Measurements from ENCODE around the gene HLA-F.

Gene HLA-F

DNA sequence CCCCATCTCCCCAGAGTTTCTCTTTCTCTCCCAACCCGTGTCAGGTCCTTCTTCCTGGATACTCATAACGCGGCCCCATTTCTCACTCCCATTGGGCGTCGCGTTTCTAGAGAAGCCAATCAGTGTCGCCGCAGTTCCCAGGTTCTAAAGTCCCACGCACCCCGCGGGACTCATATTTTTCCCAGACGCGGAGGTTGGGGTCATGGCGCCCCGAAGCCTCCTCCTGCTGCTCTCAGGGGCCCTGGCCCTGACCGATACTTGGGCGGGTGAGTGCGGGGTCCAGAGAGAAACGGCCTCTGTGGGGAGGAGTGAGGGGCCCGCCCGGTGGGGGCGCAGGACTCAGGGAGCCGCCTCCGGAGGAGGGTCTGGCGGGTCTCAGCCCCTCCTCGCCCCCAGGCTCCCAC lies at the start of gene HLA-F:
HLA-F (plus strand) TSS at position 173 of the 404 bp plus-strand sequence; CDS start at position 203, 30 bp downstream.
- peak; percentile 91 for DNase-seq (ENCODE audit: low spot score)

DNA sequence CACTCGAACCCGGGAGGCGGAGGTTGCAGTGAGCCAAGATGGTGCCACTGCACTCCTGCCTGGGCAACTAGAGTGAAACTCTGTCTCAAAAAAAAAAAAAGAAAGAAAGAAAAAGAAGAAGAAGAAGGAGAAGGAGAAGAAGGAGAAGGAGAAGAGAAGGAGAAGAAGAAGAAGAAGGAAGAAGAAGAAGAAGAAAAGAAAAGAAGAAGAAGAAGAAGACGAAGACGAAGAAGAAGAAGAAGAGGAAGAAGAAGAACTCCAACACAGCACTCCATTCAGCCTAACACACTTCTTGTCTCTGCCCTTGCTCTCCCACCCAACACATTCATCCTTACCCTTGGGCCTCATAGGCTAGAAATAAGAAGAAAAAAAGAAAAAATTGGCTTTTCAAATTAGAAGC lies 49.2 kb upstream of the HLA-F start:
- no peak for DNase-seq (ENCODE audit: low spot score)

DNA sequence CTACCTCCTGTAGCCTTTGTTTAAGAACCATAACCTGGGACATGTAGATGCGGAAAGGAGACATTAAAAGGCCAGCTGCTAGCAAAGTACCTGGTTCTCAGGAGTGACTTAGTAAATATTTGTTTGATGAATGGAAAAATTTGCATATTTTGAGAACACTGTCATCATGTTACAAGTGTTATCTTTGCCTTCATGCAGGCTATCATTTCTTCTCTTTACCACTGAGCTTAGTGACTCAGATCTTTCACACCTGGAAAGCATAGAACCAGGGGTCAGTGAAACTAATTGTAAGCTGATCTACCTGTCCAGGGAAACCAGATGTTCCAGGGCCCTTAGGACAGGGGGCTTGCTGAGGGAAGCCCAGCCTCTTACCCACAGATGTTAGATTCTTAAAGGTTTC lies 47.7 kb upstream of the HLA-F start:
- DNase-seq (ENCODE audit: low spot score), result no peak

DNA sequence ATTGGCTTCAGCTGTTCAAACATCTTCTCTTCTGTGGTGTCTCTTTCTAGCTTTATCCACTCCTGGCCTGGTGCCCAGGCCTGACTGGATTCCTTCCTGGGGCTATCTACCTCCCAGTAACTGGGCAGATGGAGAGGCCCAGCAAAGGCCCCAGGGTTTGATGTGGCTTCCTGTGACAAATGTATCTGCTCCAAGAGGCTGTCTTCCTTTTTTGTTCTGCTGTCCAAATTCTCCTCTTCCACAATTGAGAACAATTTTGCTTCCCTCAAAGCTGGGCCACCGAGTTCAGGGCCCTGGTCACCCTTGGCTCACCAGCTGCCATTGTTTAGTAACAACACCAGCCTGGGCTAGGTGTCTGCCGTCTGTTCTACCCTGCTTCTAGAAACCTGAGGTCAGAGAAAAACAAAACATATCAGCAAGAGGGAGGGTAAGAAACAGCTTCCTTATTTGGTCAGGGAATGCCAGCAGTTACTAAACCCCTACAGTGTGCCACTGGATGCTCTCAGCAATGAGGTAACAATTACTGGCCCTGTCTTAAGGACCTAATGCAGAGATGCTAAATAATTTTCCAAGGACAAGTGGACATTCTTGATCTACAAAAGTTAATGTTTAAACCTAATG lies 46.1 kb upstream of the HLA-F start:
- DNase-seq (ENCODE audit: low spot score), result no peak

DNA sequence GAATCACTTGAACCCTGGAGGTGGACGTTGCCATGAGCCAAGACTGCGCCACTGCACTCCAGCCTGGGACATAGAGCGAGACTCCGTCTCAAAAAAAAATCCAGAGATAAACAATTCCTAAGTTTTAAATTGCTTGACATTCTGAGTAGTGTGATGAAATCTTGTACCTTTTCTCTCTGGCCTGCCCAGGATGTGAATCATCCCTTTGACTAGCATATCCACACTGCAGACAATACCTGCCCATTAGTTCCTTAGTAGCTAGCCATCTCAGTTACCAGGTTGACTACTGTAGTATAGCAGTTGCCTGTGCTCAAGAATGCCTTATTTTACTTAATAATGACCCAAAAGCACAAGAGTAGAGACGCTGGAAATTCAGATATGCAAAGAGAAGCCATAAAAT lies 45.1 kb upstream of the HLA-F start:
- no peak for DNase-seq (ENCODE audit: low spot score)

DNA sequence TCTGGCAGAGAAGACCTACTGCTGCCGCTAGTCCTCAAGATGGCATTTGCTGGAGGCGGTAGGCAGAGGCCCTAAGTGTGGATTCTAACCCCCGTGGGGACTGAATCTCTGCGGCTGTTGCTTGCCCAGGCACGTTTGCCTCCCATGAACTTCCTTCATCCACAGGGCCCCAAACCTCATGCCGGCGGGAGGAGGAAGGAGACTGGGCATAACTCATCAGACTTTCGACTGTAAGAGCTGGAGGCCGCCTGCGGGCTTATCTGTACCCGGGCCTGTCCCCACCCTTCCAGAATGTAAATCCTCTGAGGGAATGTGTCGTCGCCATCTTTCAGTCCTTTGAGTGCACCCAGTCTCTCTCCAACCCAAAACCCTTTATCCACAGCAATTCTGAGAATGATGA lies 43.3 kb upstream of the HLA-F start:
- DNase-seq (ENCODE audit: low spot score), result no peak

DNA sequence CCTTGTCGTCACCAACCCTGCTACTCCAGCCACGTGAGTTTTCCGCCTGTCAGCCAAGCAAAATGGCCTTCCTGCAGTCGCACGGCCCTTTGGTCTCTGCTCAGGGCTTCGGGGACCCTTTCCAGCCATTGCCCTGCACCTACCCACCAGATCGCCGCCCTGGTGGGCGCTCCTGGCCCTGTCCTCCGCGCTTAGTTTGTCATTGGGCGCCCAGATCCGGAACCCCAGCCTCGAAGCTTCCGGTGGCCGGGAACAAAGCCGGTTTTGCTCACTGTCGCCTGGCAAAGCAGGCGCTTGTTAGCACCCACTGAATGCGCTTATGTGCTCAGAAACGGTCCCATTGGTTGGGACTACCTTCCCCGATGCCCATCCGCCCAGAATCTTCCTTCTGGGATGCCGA lies 42.8 kb upstream of the HLA-F start:
- DNase-seq (ENCODE audit: low spot score), result no peak

DNA sequence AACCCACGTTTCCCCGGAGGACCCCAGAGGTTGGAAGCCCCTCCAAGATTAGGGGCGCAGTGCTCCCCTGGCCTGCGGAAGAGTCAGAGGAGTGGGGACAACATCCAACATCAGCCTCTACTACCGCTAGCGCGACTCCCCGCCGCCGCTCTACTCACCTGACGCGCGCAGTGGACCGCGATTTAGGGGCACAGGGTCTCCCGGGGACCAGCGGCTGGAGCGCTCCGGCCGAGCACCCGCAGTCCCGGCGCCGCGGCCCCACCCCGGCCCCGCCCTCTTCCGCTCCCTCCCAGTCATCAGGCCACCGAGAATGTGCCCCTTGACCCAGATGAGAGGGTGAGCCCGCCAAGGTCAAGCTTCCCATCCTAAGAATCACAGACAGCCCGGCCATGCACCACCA lies 42.3 kb upstream of the HLA-F start, which contains the start of gene ZFP57:
ZFP57 (minus strand) TSS at position 249 of the 400 bp plus-strand sequence. CDS start 4,149 bp downstream, outside the sequence.
- no peak for DNase-seq (ENCODE audit: low spot score)

DNA sequence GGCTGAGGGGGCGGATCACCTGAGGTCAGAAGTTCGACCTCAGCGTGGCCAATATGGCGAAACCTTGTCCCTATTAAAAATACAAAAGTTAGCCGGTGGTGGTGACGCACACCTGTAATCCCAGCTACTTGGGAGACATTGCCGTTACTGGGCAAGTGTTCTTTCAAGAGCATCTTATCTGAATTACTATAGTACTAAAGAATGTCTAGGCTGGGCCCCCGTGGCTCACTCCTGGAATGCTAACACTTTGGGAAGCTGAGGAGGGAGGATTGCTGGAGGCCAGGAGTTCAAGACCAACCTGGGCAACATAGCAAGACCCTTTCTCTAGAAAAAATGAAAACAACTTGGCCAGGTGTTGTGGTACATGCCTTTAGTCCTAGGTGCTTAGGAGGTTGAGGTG lies 41.4 kb upstream of the HLA-F start:
- no peak for DNase-seq (ENCODE audit: low spot score)

DNA sequence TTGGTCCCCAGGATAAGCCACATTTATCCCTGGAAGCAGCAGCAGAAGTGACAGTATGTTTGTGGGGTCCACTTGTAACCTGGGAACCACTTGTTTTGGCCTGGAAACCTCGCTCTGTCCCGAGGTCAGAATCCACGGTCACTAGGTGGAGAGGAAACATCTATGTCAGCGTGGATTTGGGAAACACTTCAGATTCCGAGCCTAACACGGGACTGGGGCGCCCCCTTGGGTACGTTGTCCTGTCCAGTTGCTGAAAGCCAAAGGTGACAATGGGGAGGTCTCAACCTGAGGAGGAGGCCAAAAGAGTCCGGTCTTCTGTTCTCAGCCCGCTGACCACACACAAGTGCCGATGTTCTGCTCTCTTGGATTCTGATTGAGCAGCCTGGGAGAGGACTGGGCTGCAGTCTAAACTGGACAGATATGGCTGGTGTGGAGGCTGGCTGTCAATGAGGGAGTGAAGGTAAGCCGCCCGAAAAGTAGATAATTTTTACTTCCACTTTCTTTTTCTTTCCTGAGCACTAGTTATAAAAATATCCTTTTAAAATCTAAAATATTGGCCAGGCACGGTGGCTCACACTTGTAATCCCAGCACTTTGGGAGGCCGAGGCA lies 37.4 kb upstream of the HLA-F start:
- DNase-seq (ENCODE audit: low spot score), result no peak

DNA sequence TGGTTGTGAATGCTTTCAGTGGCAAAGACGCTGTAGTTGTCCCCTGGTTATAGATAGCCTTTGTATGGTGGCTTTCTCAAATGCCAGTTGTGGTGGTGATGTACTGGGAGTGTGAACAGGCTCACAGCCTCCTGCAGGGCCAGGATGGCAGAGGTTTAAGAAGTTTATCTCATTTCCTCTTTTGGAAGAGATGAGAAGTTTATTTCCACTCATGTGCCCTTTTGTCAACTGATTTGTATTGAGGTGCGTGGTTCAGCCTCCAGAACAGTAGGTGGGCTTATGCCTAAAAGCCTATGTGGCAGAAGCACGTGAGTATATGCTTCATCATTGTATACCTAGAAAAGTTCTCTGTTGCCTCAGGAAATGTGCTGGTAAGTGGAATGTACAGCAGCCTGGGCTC lies 28.6 kb upstream of the HLA-F start:
- no peak for DNase-seq (ENCODE audit: low spot score)

DNA sequence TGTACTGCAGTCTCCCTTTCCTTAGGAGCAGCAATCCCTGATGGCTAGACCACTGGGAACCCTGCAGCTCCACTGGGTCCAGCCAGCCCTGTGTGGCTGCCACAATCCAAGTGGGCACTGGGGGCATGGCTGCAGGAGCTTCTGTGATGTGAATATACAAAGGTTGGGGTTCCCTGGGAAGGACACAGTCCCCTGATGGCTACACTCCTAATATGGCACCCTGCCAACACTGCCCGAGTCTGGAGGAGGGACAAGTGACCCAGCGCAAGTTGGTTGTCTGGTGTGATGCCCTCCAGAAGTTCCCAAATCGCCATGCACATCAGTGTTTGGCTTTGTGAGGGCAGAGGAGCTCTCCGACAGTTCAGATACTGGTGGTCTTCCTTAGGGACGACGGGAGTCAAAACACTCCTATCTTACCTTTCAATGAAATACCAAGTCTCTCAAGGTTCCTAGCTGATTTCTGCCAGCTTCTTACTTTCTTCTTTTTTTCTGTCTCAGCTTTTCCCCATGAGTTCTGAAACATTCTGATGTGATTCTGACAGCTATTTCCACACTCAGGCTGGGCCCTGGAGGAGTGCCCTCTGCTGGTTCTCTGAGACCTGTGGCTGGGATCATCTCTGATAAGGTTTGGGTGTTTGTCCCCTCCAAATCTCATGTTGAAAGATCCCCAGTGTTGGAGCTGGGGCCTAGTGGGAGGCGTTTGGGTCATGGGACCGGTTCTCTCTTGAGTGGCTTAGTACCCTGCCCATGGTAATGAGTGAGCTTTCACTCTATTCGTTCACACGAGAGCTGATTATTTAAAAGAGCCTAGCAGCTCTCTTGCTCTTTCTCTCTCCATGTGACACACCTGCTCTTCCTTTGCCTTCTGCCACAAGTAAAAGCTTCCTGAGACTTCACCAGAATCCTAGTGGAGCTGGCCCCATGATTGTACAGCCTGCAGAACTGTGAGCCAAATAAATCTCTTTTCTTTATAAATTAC lies 26.8 kb upstream of the HLA-F start:
- DNase-seq (ENCODE audit: low spot score), result no peak

DNA sequence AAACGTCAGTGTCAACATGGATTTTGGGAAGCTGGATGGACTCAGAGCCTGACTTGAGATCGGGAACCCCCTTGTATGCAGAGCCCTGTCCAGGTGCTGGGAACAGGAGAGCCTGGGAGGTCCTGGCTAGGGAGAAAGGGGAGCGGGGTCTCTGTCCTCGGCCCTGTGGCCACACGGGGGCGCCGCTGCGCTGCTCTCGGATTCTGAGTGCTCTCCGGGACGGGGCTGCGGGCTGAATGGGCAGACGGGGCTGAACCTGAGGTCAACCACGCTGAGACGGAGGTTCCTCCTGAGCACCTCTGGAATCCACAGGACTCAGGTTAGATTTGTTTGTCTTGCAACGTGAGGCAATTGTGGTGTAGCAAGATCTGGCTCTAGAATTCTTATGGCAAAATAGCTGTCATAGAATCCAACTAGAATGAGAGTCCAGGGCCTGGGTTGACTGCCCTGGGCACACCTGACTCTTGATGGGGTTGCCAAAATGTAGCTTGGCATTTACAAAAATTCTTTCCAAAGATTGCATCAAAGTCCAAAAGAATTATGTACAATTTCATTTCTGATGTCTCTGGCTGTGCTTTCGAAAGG lies 20.6 kb upstream of the HLA-F start:
- peak; percentile 62 for DNase-seq (ENCODE audit: low spot score)

DNA sequence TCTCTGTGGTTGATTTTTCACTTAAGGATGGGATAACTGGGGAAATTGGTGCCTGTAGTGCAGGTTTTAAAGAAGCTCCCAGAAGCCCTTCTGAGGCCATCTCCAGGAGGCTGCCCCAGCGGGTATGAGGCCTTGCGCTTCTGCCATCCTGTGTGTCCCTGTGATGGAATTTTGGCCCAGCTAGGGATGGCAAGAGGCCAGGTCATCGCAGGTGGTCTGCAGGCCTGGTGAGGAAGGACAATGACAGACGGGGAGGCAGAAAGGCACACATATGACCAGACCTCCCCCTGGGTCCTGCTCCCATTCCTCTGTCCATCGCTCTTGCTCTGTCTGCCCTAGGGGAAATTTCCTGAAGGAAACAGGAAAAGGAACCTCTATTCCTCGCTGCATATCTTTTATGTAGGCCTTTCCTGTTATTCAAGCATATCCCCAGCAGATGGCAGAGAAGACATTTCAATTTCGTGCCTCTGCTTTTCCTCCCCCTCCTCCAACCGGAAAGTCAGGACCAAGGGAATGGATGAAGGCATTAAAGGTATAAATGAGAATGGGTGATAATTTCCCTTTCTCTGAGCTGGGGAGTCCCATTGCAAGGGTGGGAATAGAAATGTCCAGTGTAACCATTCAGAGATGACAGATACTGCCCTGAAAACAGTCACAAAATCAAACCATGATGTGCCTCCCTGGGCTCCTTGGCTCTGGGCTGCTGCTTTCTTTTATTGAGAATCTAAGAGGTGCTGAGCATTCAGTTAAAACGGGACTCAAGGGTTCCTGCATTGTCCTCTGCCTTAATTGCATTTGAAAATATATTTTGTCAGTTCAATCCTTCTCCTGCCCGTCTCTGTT lies 17.6 kb upstream of the HLA-F start:
- DNase-seq (ENCODE audit: low spot score), result peak; percentile 57

DNA sequence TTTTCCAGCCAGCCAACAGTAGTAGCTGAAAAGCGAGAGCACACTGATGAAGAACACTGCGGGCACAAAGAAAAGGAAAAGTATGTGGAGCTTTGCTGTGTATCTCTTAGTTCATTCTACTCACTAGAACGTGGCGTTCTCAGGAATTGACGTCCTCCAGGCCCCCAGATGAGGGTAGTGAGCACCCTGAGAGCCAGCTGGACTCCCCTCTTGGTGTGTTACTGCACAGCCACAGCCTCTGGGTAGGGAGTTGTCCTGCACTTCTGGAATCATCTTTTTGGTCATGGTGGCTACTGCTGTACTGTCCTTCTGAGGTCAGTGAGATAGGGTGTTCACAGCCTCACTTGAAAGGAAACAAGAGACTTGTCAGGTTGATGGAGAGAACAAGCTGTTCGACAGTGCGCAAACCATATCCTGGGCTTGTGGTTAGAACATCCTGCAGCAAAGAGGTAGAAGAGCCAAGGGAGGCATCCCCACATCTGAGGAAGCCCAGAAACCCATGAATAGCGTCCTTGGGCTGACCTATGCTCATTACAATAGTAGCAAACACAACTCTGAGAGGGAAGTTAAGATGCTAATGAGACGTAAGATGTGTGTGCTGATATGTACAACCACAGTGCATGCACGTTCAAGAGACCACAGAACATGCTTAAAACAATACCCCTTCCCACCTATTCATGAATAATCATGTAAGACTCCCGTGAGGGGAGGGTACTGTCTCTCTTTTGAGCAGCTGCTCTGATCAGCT lies 14.6 kb upstream of the HLA-F start:
- no peak for DNase-seq (ENCODE audit: low spot score)

DNA sequence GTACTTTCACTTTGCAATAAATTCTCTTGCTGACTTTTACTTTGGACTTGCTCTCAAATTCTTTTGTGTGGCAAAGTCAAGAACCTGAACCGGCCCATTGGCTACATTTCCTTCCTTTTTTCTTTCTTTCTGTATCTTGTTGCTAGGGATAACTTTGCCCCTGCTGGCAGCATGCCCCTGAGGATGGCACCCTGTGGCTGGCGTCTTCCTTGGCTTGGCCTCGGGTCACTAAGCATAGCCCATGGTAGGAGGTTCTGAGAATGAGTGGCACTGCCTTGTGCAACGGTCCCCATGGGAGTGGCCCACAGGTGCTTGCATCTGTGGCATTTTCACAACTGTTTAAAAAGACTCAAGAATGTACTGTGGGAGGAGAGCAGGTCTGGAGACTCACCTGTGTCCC lies 14.0 kb upstream of the HLA-F start:
- DNase-seq (ENCODE audit: low spot score), result no peak

DNA sequence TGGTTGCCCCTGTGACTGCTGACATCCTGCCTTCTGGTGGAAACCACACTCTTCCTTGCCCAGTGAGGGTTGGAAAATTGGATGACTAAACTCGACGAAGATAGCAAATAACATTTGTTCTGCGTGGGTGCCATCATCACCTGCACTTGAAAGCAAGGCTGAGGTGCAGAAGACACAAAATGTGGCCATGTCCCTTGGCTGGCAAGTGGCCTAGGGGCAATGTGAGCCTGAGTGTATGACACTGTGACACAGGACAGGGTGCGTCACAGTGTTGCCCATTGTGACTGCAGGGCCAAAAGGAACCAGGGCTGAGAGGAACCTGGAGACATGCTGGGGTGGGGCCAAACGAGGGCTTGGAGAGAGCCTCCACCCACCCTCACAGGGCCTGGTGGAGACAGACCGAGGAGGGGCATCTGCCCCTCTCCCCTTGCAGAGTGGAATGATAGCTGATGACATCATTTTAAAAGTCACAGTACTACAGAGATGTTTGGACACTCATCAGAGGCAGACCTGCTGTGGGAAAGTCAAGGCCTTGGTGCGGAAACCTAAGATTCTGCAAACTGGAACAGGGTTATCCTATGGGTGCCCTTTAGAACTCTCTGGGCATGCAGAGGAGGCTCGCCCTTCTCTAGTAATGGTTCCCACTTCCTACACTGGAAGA lies 12.8 kb upstream of the HLA-F start:
- DNase-seq (ENCODE audit: low spot score), result no peak

DNA sequence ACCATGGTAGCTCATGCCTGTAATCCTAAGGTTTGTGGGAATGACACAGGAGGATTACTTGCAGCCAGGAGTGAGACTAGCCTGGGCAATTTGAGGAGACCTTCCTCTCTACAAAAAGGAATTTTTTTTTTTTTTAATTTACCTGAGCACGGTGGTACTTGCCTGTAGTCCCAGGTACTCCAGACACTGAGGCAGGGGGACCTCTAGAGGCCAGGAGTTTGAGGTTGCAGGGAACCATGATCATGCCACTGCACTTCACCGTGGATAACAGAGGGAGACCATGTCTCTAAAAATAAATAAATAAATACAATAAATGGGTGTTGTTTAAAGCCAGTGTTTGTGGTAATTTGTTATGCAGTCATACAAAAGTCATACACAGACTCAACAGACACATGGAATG lies 2.4 kb upstream of the HLA-F start:
- no peak for DNase-seq (ENCODE audit: low spot score)

DNA sequence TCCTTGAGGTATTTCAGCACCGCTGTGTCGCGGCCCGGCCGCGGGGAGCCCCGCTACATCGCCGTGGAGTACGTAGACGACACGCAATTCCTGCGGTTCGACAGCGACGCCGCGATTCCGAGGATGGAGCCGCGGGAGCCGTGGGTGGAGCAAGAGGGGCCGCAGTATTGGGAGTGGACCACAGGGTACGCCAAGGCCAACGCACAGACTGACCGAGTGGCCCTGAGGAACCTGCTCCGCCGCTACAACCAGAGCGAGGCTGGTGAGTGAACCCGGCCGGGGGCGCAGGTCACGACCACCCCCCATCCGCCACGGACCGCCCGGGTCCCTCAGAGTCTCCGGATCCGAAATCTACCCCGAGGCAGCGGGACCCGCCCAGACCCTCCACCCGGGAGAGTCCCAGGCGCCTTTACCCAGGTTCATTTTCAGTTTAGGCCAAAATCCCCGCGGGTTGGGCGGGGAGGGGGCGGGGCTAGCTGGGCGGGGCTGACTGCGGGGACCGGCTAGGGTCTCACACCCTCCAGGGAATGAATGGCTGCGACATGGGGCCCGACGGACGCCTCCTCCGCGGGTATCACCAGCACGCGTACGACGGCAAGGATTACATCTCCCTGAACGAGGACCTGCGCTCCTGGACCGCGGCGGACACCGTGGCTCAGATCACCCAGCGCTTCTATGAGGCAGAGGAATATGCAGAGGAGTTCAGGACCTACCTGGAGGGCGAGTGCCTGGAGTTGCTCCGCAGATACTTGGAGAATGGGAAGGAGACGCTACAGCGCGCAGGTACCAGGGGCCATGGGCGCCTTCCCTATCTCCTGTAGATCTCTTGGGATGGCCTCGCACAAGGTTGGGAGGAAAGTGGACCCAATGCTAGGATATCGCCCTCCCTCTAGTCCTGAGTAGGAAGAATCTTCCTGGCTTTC lies 693 bp downstream of the HLA-F start:
- peak; percentile 41 for DNase-seq (ENCODE audit: low spot score)
